ENCODE results near the gene CA7.
"Not testable (repeated sequence)": the region's sequence is repeated elsewhere in the genome, so short reads cannot be mapped to it uniquely, and the experiment has no call there.

The CA7 gene

DNA sequence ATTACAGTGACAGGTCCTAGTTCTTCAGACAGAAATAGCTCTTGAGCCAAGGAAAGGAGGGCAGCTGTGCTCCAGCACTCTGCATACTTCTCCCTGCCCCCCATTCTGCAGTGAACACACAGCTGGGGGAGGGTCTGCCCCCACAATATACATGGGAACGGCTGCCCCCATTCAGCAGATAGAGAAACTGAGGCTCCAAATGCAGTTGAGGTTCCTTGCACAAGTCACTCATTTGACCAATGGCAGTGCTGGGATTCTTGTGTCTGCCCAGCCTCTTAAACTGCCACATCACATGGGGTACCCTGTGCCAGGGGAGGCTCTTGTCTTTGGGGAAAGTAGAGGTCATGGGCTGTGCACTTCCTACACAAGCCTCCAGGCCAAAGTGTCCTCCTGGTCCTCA is 25.2 kb downstream of the CA7 start:
- DNase-seq (ENCODE audit: extremely low read depth, insufficient read length): no peak
- no peak overlapping the region for H3K4me3 ChIP-seq (replicated peaks; ENCODE audit: low read depth, low read length)
- no peaks in the 10 kb centered on the region for H3K27me3 ChIP-seq (replicated peaks; ENCODE audit: control insufficient read depth, insufficient read depth, low read length)
- no peak for TF ChIP-seq CTCF (IDR thresholded peaks at IDR 0.05; ENCODE audit: insufficient read depth, low read length, poor library complexity, severe bottlenecking)
- no peaks in the 10 kb centered on the region for H3K36me3 ChIP-seq (ENCODE audit: control insufficient read depth, insufficient read depth, low read length)

GRCh38 chr16:66871363-66871762 is 27.1 kb downstream of the CA7 start:
- not testable (repeated sequence) for H3K36me3 ChIP-seq (ENCODE audit: control insufficient read depth, insufficient read depth, low read length); DNase-seq (ENCODE audit: extremely low read depth, insufficient read length); H3K27me3 ChIP-seq (replicated peaks; ENCODE audit: control insufficient read depth, insufficient read depth, low read length); H3K4me3 ChIP-seq (replicated peaks; ENCODE audit: low read depth, low read length)

DNA sequence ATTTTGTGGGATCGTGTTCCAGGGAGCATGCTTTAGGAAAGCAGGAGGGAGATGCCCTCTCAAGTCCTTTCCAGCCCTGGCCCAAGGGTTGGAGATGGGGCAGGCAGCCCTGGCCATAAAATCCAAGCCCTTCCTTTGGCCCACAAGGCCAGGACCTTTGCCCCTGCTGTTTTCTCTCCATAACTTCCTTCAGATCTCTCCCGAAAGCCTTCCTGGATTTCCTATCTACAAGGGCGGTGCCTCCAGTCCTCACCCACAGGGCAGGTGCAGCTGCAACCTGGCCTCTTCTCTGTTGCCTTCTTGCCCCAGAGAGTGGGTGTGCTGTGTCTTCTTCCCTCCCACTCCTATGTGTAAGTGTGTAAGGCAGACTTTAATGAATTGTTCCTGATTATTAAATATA is 27.6 kb downstream of the CA7 start:
- H3K4me3 ChIP-seq (replicated peaks; ENCODE audit: low read depth, low read length): no peak overlapping the region
- no peak for DNase-seq (ENCODE audit: extremely low read depth, insufficient read length)
- H3K27me3 ChIP-seq (replicated peaks; ENCODE audit: control insufficient read depth, insufficient read depth, low read length): no peaks in the 10 kb centered on the region
- no peaks in the 10 kb centered on the region for H3K36me3 ChIP-seq (ENCODE audit: control insufficient read depth, insufficient read depth, low read length)
- TF ChIP-seq CTCF (IDR thresholded peaks at IDR 0.05; ENCODE audit: insufficient read depth, low read length, poor library complexity, severe bottlenecking): no peak

DNA sequence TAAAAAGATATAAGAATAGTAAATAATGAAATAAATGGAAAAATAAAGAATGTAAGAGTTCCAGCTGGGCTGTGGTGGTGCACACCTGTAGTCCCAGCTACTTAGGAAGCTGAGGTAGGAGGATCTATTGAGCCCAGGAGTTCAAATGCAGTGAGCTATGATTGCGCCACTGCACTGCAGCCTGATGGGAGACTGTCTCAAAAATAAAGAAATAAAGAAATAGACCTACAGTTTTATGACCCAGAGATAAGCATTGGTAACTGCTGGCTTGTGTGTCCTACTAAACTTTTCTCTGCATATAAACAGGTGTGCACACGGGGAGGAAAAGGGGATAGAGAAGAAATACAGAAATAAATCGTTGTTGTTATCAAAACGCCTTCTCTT is 28.3 kb downstream of the CA7 start:
- no peak for DNase-seq (ENCODE audit: extremely low read depth, insufficient read length)
- H3K36me3 ChIP-seq (ENCODE audit: control insufficient read depth, insufficient read depth, low read length): no peaks in the 10 kb centered on the region
- H3K4me3 ChIP-seq (replicated peaks; ENCODE audit: low read depth, low read length): peak overlapping the region; percentile 6
- TF ChIP-seq CTCF (IDR thresholded peaks at IDR 0.05; ENCODE audit: insufficient read depth, low read length, poor library complexity, severe bottlenecking): no peak
- H3K27me3 ChIP-seq (replicated peaks; ENCODE audit: control insufficient read depth, insufficient read depth, low read length): no peaks in the 10 kb centered on the region

GRCh38 chr16:66872943-66873684 is 28.9 kb downstream of the CA7 start:
- H3K36me3 ChIP-seq (ENCODE audit: control insufficient read depth, insufficient read depth, low read length): no peaks in the 10 kb centered on the region
- peak; percentile 94 for DNase-seq (ENCODE audit: extremely low read depth, insufficient read length)
- H3K27me3 ChIP-seq (replicated peaks; ENCODE audit: control insufficient read depth, insufficient read depth, low read length): no peaks in the 10 kb centered on the region
- peak overlapping the region; percentile 6 for H3K4me3 ChIP-seq (replicated peaks; ENCODE audit: low read depth, low read length)
- TF ChIP-seq CTCF (IDR thresholded peaks at IDR 0.05; ENCODE audit: insufficient read depth, low read length, poor library complexity, severe bottlenecking): peak; percentile 97

DNA sequence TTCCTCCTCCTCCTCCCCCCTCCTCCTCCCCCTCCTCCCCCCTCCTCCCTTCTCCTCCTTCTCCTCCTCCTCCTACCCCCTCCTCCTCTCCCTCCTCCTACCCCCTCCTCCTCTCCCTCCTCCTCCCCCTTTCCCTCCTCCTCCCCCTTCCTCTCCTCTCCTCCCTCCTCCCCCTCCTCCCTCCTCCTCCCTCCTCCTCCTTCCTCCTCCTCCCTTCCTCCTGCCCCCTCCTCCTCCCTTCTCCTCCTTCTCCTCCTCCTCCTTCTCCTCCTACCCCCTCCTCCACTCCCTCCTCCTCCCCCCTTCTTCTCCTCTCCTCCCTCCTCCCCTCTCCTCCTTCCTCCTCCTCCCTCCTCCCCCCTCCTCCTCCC is 29.5 kb downstream of the CA7 start:
- TF ChIP-seq CTCF (IDR thresholded peaks at IDR 0.05; ENCODE audit: insufficient read depth, low read length, poor library complexity, severe bottlenecking): no peak
- Histone ChIP-seq H3K27me3 (replicated peaks; ENCODE audit: control insufficient read depth, insufficient read depth, low read length) (no peaks in the 10 kb centered on the region), H3K4me3 (replicated peaks; ENCODE audit: low read depth, low read length) (no peak overlapping the region), H3K36me3 (ENCODE audit: control insufficient read depth, insufficient read depth, low read length) (no peaks in the 10 kb centered on the region)
- no peak for DNase-seq (ENCODE audit: extremely low read depth, insufficient read length)

Measured in GM06990 (cell line).